GM12865 (cell line): ENCODE results near the gene TSC22D4.
"Not testable (repeated sequence)": the region's sequence is repeated elsewhere in the genome, so short reads cannot be mapped to it uniquely, and the experiment has no call there.

Experiments used
- DNase-seq: peaks from one replicate; pipeline ENCODE4 v3.0.0; 2010; ENCODE audit warnings: low read depth
- H3K4me3 ChIP-seq: 2 replicates; pipeline ENCODE4 v1.5.1; 2011; ENCODE audit warnings: mild to moderate bottlenecking, low read depth, low read length, control low read depth
- TF ChIP-seq, protein P1 (sequence below): IDR thresholded peaks from 2 replicates; pipeline ENCODE4 v1.5.1; 2011; ENCODE audit warnings: low read length, control low read depth, low read depth, inconsistent platforms; ENCODE audit not compliant: insufficient read depth; ENCODE audit errors: missing control alignments

TSC22D4 gene

DNA sequence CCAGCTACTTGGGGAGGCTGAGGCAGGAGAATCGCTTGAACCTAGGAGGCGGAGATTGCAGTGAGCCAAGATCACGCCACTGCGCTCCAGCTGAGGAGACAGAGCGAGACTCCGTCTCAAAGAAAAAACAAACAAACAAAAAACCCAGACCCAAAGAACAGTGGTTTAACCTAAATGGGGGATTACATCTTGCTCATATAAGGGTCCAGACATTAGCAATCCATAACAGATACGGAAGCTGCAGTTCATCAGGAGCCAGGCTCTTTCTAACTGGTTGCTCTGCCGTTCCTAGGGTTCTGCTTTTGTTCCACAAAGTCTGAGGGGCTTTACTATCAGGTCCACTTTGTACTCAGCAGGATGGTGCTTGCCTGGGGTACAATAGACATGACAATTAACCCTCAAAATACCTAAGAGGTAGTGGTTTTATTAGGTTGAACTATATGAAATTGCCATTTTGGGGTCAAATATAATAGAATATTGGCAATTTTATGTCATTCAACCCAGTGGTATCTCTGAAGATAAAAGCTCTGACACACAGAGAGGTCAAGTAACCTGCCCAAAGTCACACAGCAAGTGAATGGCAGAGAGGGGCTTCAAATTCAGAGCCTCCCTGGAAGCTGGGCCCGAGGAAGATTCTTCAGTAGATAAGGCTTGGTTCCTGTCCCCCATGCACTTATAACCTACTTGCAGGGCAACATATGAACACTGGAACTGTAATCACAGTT is 26.0 kb upstream of the TSC22D4 start:
- no peak overlapping the region for H3K4me3 ChIP-seq
- TF ChIP-seq, protein P1, sequence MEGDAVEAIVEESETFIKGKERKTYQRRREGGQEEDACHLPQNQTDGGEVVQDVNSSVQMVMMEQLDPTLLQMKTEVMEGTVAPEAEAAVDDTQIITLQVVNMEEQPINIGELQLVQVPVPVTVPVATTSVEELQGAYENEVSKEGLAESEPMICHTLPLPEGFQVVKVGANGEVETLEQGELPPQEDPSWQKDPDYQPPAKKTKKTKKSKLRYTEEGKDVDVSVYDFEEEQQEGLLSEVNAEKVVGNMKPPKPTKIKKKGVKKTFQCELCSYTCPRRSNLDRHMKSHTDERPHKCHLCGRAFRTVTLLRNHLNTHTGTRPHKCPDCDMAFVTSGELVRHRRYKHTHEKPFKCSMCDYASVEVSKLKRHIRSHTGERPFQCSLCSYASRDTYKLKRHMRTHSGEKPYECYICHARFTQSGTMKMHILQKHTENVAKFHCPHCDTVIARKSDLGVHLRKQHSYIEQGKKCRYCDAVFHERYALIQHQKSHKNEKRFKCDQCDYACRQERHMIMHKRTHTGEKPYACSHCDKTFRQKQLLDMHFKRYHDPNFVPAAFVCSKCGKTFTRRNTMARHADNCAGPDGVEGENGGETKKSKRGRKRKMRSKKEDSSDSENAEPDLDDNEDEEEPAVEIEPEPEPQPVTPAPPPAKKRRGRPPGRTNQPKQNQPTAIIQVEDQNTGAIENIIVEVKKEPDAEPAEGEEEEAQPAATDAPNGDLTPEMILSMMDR, result no peak
- no peak for DNase-seq

DNA sequence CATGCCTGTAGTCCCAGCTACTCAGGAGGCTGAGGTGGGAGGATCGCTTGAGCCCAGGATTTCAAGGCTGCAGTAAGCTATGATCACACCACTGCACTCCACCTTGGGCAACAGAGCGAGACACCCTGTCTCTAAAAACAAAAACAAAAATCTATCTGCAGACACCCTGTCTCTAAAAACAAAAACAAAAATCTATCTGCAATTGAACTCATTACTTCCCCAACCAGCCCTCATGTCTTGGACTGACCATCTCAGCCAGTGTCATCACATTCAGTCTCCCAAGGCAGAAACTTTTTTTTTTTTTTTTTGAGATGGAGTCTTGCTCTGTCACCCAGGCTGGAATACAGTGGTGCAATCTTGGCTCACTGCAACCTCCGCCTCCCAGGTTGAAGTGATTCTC is 25.0 kb upstream of the TSC22D4 start:
- DNase-seq, H3K4me3 ChIP-seq: not testable (repeated sequence)

DNA sequence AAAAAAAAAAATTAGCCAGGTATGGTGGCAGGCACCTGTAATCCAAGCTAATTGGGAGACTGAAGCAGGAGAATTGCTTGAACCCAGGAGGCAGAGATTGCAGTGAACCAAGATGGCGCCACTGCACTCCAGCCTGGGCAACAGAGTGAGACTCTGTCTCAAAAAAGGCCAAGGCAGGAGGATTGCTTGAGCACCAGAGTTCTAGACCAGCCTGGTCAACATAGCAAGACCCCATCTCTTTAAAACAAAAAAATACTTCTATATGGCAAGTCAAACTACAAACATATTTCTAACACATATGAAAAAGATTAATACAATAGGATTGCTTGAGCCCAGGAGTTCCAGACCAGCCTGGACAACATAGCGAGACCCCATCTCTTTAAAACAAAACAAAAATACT is 21.7 kb upstream of the TSC22D4 start:
- H3K4me3 ChIP-seq, result not testable (repeated sequence)

DNA sequence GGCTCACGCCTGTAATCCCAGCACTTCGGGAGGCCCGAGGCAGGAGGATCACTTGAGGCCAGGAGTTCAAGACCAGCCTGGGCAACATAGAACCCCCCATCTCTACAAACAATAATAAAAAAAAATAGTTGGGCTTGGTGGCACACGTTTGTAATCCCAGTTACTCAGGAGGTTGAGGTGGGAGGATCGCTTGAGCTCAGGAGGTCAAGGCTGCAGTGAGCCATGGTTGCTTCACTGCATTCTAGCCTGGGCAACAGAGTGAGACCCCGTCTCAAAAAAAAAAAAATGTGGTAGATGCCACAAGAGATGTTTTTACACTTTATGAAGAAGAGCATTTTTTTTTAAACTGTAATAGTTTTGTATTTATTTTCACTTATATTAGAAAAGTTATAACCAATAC is 17.5 kb upstream of the TSC22D4 start:
- TF ChIP-seq, protein P1, result no peak
- no peak overlapping the region for H3K4me3 ChIP-seq
- DNase-seq, result no peak

More for the DNA sequence above, 21.7 kb upstream of the TSC22D4 start:
- not testable (repeated sequence) for DNase-seq

DNA sequence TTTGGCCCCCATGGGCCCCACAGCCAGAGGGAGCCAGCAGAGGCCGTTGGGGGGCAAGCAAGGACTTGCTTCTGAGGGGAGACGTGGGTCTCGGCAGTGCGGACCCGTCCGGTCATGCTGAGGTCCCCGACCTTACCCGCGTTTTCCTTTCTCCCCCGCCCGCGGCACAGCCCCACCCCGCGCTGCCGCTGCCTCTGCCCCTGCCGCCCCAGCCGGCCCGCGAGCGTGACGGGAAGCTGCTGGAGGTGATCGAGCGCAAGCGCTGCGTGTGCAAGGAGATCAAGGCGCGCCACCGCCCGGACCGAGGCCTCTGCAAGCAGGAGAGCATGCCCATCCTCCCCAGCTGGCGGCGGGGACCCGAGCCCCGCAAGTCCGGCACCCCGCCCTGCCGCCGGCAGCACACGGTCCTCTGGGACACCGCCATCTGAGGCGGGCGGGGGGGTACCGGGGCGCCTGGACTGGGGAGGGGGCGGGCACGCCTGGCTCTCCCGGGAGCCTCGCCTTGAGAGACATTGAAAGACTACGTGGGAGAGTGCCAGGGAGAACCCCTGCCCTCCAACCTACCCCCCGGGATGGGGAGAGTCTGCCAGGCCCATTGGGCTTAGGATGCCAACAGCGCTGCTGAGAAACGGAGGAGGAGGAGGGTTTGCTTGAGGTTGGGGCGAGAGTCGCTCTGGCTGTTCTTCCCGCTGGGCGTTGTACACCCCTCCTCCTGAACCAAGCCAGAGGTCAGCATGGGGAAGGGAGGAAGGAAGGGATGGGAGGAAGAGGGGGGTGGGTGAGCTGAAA is 14.7 kb upstream of the TSC22D4 start:
- peak; percentile 69 for DNase-seq
- H3K4me3 ChIP-seq, result peak overlapping the region; percentile 16
- TF ChIP-seq, protein P1, result no peak

DNA sequence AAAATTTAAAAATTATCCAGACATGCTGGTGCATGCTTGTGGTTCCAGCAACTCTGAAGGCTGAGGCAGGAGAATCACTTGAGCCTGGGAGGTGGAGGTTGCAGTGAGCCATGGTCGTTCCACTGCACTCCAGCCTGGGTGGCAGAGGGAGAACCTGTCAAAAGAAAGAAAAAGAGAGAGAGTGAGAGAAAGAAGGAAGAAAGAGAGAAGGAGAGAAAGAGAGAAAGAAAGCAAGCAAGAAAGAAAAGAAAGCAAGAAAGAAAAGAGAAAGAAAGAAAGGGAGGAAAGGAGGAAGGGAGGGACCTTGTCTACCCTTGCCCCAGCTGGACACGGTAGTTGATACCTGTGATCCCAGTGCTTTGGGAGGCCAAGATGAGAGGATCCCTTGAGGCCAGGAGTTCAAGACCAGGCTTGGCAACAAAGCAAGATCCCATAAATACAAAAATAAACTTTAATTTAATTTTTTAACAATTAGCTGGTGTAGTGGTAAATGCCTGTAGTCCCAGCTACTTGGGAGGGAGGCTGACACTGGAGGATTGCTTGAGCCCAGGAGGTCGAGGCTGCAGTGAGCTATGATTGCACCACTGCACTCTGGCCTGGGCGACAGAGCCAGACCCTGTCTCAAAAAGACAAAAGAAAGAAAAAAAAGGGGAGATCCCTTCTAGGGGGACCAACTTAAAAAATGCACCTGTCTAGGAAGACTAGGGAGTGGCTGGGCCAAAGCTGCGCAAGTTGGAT is 13.9 kb upstream of the TSC22D4 start:
- no peak for DNase-seq
- TF ChIP-seq, protein P1, result no peak
- peak overlapping the region; percentile 15 for H3K4me3 ChIP-seq

DNA sequence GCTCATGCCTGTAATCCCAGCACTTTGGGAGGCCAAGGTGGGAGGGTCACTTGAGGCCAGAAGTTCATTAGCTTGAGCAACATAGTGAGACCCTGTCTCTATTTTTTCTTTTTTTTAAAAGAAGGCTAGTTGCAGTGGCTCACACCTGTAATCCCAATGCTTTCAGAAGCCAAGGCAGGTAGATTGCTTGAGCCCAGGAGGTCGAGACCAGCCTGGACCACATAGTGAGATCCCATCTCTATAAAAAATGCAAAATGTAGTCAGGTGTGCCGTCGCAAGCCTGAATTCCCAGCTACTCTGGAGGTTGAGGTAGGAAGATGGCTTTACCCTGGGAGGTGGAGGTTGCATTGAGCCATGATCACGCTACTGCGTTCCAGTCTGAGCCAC is 12.2 kb upstream of the TSC22D4 start:
- H3K4me3 ChIP-seq, result no peak overlapping the region
- TF ChIP-seq, protein P1, result no peak
- DNase-seq, result no peak
